T-cell (primary cell): ENCODE results near the gene RSPH9. TPM values are rescaled to one million over a fixed set of nuclear protein-coding genes. Genes with fewer than 3 reads are reported as not detected.

ENCODE experiments used
- ATAC-seq, 4 experiments: fragments of 200-7000 bp in 3 of 4; fragments of 150-1000 bp in 1 of 4; cut with Tn5 transposase; replicated peaks in 1 of 4; 1 replicate in 3 of 4; 2 replicates in 1 of 4; pipeline ENCODE4 v1.10.0; 2021; ENCODE audit warnings: moderate library complexity in 3 of 4, mild to moderate bottlenecking in 2 of 4, moderate number of reproducible peaks in 1 of 4
- CTCF ChIA-PET, 2 donors: fragments of 300-600 bp; sonication (Branson Sonifier 250); formaldehyde crosslinking; loops; one replicate each; lab custom pipeline; 2022; ENCODE audit warnings: antibody characterized with exemption in 2 of 2; lab: Charles Lee
- POLR2A ChIA-PET, 2 donors: fragments of 300-600 bp; sonication (Branson Sonifier 250); formaldehyde crosslinking; loops; one replicate each; lab custom pipeline; 2022; ENCODE audit warnings: antibody characterized with exemption in 2 of 2; lab: Charles Lee
- DNase-seq, 35 experiments: peaks; one replicate each; pipeline versions ENCODE4 v3.0.0 to v3.0.0-alpha.2; 2013 to 2023
- H3K27ac ChIP-seq: one replicate; pipeline ENCODE4 v1.5.1; 2013; ENCODE audit warnings: low read length
- H3K27me3 ChIP-seq, 2 experiments: replicated peaks in 1 of 2; 1 replicate in 1 of 2; 2 replicates in 1 of 2; pipeline versions ENCODE4 v1.6.1 to v1.7.0; 2013; ENCODE audit warnings: low read length in 1 of 2, mixed read lengths in 1 of 2; ENCODE audit not compliant: control insufficient read depth in 2 of 2, insufficient read depth in 2 of 2; ENCODE audit errors: extremely low read depth in 1 of 2
- H3K36me3 ChIP-seq, 2 donors: 1 replicate in 1 of 2; 2 replicates in 1 of 2; pipeline versions ENCODE4 v1.6.1 to v1.7.0; 2013; ENCODE audit warnings: low read length in 1 of 2; ENCODE audit not compliant: control insufficient read depth in 2 of 2, insufficient read depth in 1 of 2; ENCODE audit errors: extremely low read depth in 1 of 2
- H3K4me1 ChIP-seq, 2 experiments: 1 replicate in 1 of 2; 2 replicates in 1 of 2; pipeline versions ENCODE4 v1.6.1 to v1.7.0; 2013; ENCODE audit warnings: low read length in 2 of 2, mixed read lengths in 1 of 2; ENCODE audit not compliant: insufficient read depth in 2 of 2, control insufficient read depth in 1 of 2; ENCODE audit errors: extremely low read depth in 1 of 2
- H3K4me3 ChIP-seq, 2 donors: 1 replicate in 1 of 2; 2 replicates in 1 of 2; pipeline versions ENCODE4 v1.5.1 to v1.7.0; 2013; ENCODE audit warnings: mild to moderate bottlenecking in 2 of 2, low read length in 1 of 2, moderate library complexity in 1 of 2; ENCODE audit not compliant: control insufficient read depth in 1 of 2; ENCODE audit errors: extremely low read depth in 1 of 2
- H3K9me3 ChIP-seq: 2 replicates; pipeline ENCODE4 v1.7.0; 2013
- H3K27ac Mint-ChIP-seq, 2 donors: one replicate each; pipeline ENCODE4 v1.8.0; 2020 to 2021; ENCODE audit warnings: mild to moderate bottlenecking in 2 of 2, mixed read lengths in 2 of 2
- H3K27me3 Mint-ChIP-seq, 2 donors: one replicate each; pipeline ENCODE4 v1.8.0; 2021 to 2022; ENCODE audit warnings: mixed read lengths in 2 of 2
- H3K36me3 Mint-ChIP-seq: one replicate; pipeline ENCODE4 v1.8.0; 2021; ENCODE audit warnings: mixed read lengths
- H3K4me1 Mint-ChIP-seq, 3 donors: one replicate each; pipeline ENCODE4 v1.8.0; 2020 to 2022; ENCODE audit warnings: mixed read lengths in 3 of 3, mild to moderate bottlenecking in 1 of 3
- H3K4me3 Mint-ChIP-seq, 3 donors: one replicate each; pipeline ENCODE4 v1.8.0; 2020 to 2022; ENCODE audit warnings: mild to moderate bottlenecking in 3 of 3, mixed read lengths in 3 of 3, moderate library complexity in 3 of 3
- H3K9me3 Mint-ChIP-seq, 3 donors: one replicate each; pipeline ENCODE4 v1.8.0; 2020 to 2022; ENCODE audit warnings: mixed read lengths in 3 of 3
- WGBS: methylation state at CpG from one replicate; pipeline ENCODE4 v1.1.5; 2013; ENCODE audit warnings: missing lambda C conversion rate; ENCODE audit not compliant: insufficient coverage; 5-methylcytosine and 5-hydroxymethylcytosine counted together
- total RNA-seq, 35 experiments: library from RNA in 6 of 35; stranded (reverse) in 6 of 35; fragments of 120-200 nt in 1 of 35; gene quantifications; one replicate each; pipeline versions ENCODE4 v1.2.1 to v1.2.4 and lab custom pipeline; 2013 to 2026

Gene RSPH9
- total RNA-seq, 5 donors from 2014 or later (not counting 1 experiment from before 2014, with no cell fraction given) = not detected

DNA sequence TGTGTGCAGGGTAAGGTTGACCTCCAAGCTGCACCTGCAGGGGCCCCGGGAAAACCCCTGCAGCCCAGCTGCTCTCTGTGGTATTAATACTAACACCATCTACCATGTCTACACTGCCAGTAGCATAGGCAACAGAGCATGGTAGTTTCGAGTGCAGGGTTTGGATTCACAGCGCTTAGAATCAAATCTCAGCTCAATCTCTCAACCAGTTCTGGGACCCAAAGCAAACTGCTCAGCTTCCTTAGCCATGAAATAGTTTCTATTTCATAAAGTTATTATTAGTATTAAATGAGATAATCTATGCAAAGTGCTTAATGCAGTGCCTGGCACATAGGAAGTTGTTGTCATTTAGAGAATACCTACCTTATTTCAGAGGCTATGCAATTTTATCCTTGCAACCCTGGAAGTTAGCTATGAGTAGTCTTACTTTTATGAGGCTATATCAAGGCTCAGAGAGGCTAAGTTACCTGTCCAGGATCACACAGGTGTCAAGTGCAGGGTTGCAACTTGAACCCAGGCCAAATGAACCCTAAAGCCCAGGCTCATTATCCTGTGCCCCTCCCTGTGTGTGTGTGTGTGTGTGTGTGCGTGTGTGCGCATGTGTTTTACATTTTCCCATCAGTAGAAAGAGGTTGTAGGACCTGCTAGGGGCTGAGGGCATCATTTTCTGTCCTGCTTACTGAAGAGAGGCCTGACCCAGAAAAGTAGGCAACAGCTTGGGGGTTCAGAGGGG lies 70.4 kb downstream of the RSPH9 start:
- no peaks in the 10 kb centered on the region for H3K9me3 ChIP-seq
- no peaks in the 10 kb centered on the region for H3K9me3 Mint-ChIP-seq
- H3K36me3 Mint-ChIP-seq = no peaks in the 10 kb centered on the region
- no peaks in the 10 kb centered on the region for H3K4me1 ChIP-seq
- no peak overlapping the region for H3K27ac Mint-ChIP-seq
- H3K27me3 ChIP-seq = peaks cover 0 to 50% of the 10 kb centered on the region in 2 experiments
- no peak overlapping the region for H3K4me3 Mint-ChIP-seq
- ATAC-seq (no peak), DNase-seq (peak in 1 of 35 experiments; percentile 25)
- ChIA-PET CTCF (interaction anchor here in 1 of 2 donors (0.6 kb wide), 1 partner anchor 370 kb away, joined by 3 read pairs; no protein-coding TSS in a partner anchor), POLR2A (interaction anchor here in 1 of 2 donors (0.7 kb wide), 1 partner anchor 296 kb away, joined by 3 read pairs; no protein-coding TSS in a partner anchor)
- peaks cover 0 to 4% (median 3%) of the 10 kb centered on the region in 3 donors for H3K4me1 Mint-ChIP-seq
- H3K4me3 ChIP-seq = no peak overlapping the region
- 64% methylated on average over 3 of the region's 5 CpGs for WGBS
- no peaks in the 10 kb centered on the region for H3K36me3 ChIP-seq
- H3K27me3 Mint-ChIP-seq = peaks cover 20 to 30% of the 10 kb centered on the region in 2 donors
- no peak overlapping the region for H3K27ac ChIP-seq

DNA sequence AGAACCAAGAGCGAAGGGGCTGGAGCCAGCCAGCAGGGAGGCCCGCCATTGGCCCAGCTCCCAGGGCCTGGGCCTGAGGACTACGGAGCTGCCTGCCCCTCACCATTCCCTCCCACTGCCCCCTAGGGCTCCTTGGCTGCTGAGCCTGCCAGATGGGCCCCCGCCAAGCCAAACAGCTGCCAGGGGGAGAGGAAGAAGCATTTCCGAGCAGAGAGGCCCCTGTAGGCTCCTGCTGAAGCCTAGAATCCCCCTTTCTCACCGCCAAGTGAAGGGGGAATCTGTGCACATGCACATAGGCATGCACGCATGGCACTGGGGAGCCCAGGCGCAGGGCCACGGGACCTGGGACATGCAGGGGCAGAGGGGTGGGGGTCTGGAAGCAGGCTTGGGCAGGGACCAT lies 71.3 kb downstream of the RSPH9 start:
- WGBS = 86% methylated on average over 6 of the region's 9 CpGs
- Histone ChIP-seq H3K27me3 (peaks cover 0 to 46% of the 10 kb centered on the region in 2 experiments), H3K4me1 (no peaks in the 10 kb centered on the region), H3K4me3 (no peak overlapping the region), H3K27ac (no peak overlapping the region), H3K36me3 (no peaks in the 10 kb centered on the region), H3K9me3 (no peaks in the 10 kb centered on the region)
- no peak for DNase-seq
- Mint-ChIP-seq H3K36me3 (no peaks in the 10 kb centered on the region), H3K27ac (no peak overlapping the region), H3K4me3 (no peak overlapping the region), H3K9me3 (no peaks in the 10 kb centered on the region), H3K27me3 (peaks cover 16 to 27% of the 10 kb centered on the region in 2 donors), H3K4me1 (peaks cover 0 to 4% (median 3%) of the 10 kb centered on the region in 3 donors)
- CTCF ChIA-PET = interaction anchor here in 1 of 2 donors (0.6 kb wide), 1 partner anchor 369 kb away, joined by 3 read pairs; no protein-coding TSS in a partner anchor
- ATAC-seq = no peak
- POLR2A ChIA-PET = interaction anchor here in 1 of 2 donors (0.7 kb wide), 1 partner anchor 297 kb away, joined by 3 read pairs; no protein-coding TSS in a partner anchor

DNA sequence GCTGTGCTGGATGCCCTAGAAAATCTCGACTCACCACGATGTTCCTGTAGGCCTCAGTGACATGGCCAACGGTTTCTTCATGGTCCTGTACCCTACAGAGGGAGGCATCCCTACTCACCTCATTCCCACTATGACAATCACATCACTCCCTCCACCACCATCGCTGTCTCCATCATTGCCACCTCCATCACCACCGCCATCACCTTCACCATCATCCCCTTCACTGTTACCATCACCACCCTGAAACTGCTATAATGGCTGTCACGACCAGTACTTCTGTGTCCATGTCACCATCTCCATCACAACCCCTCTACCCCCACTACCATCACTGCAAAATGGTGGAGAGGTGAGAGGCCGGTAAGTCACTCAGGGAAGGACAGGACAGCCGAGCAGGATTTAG lies 72.6 kb downstream of the RSPH9 start:
- Mint-ChIP-seq H3K27ac (no peak overlapping the region), H3K36me3 (no peaks in the 10 kb centered on the region), H3K4me3 (no peak overlapping the region), H3K4me1 (peaks cover 0 to 4% (median 3%) of the 10 kb centered on the region in 3 donors), H3K9me3 (no peaks in the 10 kb centered on the region), H3K27me3 (peaks cover 10 to 17% of the 10 kb centered on the region in 2 donors)
- POLR2A ChIA-PET = no interaction called here
- DNase-seq (no peak), ATAC-seq (no peak)
- H3K4me1 ChIP-seq = no peaks in the 10 kb centered on the region
- WGBS = 74% methylated on average over 6 of the region's 8 CpGs
- H3K4me3 ChIP-seq = no peak overlapping the region
- no peaks in the 10 kb centered on the region for H3K36me3 ChIP-seq
- no peaks in the 10 kb centered on the region for H3K9me3 ChIP-seq
- CTCF ChIA-PET = no interaction called here
- no peak overlapping the region for H3K27ac ChIP-seq
- H3K27me3 ChIP-seq = peaks cover 0 to 37% of the 10 kb centered on the region in 2 experiments

DNA sequence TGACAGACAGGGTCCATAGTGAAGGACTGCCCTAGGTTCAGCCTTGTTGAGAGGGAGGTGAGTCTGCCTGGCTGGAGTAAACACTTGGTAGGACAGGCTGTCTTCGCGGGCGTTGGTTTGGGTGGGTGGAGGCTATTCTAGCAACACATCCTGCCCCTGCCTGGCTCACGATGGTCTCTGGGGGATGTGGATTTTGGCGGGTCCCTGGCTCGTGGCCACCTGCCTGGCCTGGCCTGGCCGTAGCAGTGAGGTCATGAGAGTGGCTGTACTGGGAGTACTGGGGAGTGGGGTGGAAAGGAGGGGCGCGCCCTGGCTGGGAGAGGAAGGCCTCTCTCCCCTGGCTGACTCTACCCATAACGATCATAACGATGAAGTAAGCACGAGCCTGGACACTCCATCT lies 73.0 kb downstream of the RSPH9 start:
- ATAC-seq (no peak), DNase-seq (no peak)
- Mint-ChIP-seq H3K4me3 (no peak overlapping the region), H3K9me3 (no peaks in the 10 kb centered on the region), H3K27me3 (peaks cover 7 to 17% of the 10 kb centered on the region in 2 donors), H3K4me1 (peaks cover 0 to 4% (median 3%) of the 10 kb centered on the region in 3 donors), H3K36me3 (no peaks in the 10 kb centered on the region), H3K27ac (no peak overlapping the region)
- Histone ChIP-seq H3K4me3 (no peak overlapping the region), H3K4me1 (no peaks in the 10 kb centered on the region), H3K36me3 (no peaks in the 10 kb centered on the region), H3K9me3 (no peaks in the 10 kb centered on the region), H3K27me3 (peaks cover 0 to 33% of the 10 kb centered on the region in 2 experiments), H3K27ac (no peak overlapping the region)
- WGBS = 67% methylated on average over 5 of the region's 12 CpGs
- CTCF ChIA-PET = no interaction called here
- POLR2A ChIA-PET = no interaction called here

DNA sequence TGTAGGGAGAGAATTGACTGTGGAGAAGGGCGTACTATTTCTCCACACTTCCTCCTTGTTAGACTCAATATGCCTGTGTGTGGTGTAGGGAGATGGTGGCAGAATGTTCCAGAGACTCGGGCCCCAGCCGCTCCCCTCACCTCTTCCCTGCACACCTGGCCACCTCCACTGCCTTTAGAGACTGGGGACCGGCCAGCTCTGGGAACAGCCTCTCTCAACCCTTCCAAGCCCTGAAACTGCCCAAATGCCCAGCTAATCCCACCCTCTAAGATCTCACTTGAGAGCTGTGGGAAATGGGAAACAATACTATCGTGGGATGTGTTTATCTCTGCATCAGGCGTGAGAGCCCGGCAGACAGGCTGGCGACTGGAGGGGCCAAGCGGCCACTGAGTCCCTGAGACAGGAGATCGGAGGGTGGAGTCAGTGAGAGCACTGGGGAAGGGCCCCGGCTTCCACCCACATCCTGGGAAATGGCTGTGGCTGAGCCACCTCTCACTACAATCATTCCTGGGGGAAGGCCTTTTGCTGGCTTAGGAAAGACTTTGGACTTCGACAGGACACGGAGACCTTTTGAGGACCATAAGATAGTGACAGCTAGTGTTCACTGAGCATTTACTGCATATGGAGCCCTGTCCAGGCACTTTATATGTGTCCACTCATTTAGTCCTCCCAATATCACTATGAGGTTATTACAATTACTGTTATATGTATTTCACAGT lies 73.7 kb downstream of the RSPH9 start:
- H3K36me3 Mint-ChIP-seq = no peaks in the 10 kb centered on the region
- H3K4me1 ChIP-seq = peaks cover 0 to under 1% of the 10 kb centered on the region in 2 experiments
- ChIA-PET POLR2A (interaction anchor here in 1 of 2 donors (0.6 kb wide), 1 partner anchor 37 kb away, joined by 4 read pairs; no protein-coding TSS in a partner anchor), CTCF (no interaction called here)
- no peak overlapping the region for H3K4me3 ChIP-seq
- no peaks in the 10 kb centered on the region for H3K9me3 ChIP-seq
- peaks cover 0 to 32% of the 10 kb centered on the region in 2 experiments for H3K27me3 ChIP-seq
- H3K27ac ChIP-seq = no peak overlapping the region
- ATAC-seq (no peak), DNase-seq (no peak)
- 84% methylated on average over 5 of the region's 13 CpGs for WGBS
- peaks cover 7 to 17% of the 10 kb centered on the region in 2 donors for H3K27me3 Mint-ChIP-seq
- H3K9me3 Mint-ChIP-seq = no peaks in the 10 kb centered on the region
- no peak overlapping the region for H3K27ac Mint-ChIP-seq
- H3K4me3 Mint-ChIP-seq = no peak overlapping the region
- H3K36me3 ChIP-seq = no peaks in the 10 kb centered on the region
- H3K4me1 Mint-ChIP-seq = peaks cover 0 to 6% (median 5%) of the 10 kb centered on the region in 3 donors

DNA sequence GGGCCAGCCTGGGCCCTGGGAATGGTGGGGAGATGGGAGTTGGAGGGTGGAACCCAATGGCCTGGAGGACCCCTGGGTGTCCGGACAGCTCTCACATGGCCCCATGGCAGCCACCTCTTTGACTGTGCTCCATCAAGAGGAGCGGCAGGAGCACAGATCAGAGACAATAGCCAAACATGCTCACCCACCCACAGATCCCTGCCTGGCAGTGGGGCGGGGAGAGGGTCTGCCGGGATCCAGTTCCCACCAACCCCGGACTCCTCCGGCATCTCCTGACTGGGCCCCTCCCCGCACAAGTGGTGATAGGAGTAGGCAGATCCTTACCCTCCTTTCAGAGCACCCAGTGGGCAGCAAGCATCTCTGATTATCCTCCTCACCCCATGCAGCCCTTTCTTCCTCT lies 74.7 kb downstream of the RSPH9 start:
- H3K9me3 Mint-ChIP-seq = no peaks in the 10 kb centered on the region
- DNase-seq = no peak
- H3K4me3 ChIP-seq = no peak overlapping the region
- peaks cover 7 to 13% of the 10 kb centered on the region in 2 donors for H3K27me3 Mint-ChIP-seq
- no peaks in the 10 kb centered on the region for H3K36me3 ChIP-seq
- H3K27ac ChIP-seq = no peak overlapping the region
- H3K9me3 ChIP-seq = no peaks in the 10 kb centered on the region
- peaks cover 4 to 10% of the 10 kb centered on the region in 2 experiments for H3K4me1 ChIP-seq
- no peak for ATAC-seq
- POLR2A ChIA-PET = interaction anchor here in 1 of 2 donors (0.6 kb wide), 1 partner anchor 36 kb away, joined by 4 read pairs; no protein-coding TSS in a partner anchor
- no peak overlapping the region for H3K27ac Mint-ChIP-seq
- no peak overlapping the region for H3K4me3 Mint-ChIP-seq
- H3K4me1 Mint-ChIP-seq = peaks cover 8 to 13% (median 10%) of the 10 kb centered on the region in 3 donors
- H3K27me3 ChIP-seq = peaks cover 0 to 28% of the 10 kb centered on the region in 2 experiments
- CTCF ChIA-PET = no interaction called here
- WGBS = 100% methylated on average over 2 of the region's 7 CpGs
- no peaks in the 10 kb centered on the region for H3K36me3 Mint-ChIP-seq
